GM04504 (cell line): Measurements from ENCODE around the gene CXCL16.

Experiments used
- DNase-seq: peaks from one replicate; pipeline ENCODE4 v3.0.0-alpha.2; 2012; ENCODE audit warnings: low read depth

CXCL16 gene

GRCh38 chr17:4739122-4740024 lies at the start of gene CXCL16, which contains the start of gene ZMYND15:
CXCL16 (minus strand) TSS chr17:4739928; CDS start chr17:4739339, 589 bp downstream.
ZMYND15 (plus strand) TSS chr17:4739833; CDS start chr17:4740549, 716 bp downstream.
- no peak for DNase-seq

- no peak for DNase-seq
Measured at GRCh38 chr17:4788807-4789700, 49.3 kb upstream of the CXCL16 start, which contains the start of gene GLTPD2. GLTPD2 (plus strand) TSS chr17:4788964; CDS start chr17:4789012, 48 bp downstream.

- DNase-seq, result no peak
Measured at GRCh38 chr17:4788159-4788806, 48.6 kb upstream of the CXCL16 start.

DNA sequence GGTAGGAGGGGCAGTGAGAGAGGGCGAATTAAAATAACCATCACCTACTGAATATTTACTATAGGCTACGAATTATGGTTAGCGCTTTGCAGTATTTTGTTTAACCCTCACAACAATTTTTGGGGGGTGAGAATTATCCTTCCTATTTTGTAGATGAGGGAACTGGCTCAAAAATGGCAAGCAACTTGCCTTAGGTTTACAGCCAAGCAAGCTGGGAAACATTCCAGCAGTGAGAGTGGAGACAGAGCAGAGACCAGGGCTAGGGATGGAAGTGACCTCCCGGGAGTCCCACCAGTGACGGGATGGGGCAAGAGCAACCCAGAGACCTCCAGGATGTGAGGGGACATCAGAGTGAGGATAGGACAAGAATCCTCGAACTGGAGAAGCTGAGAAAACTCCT lies 46.8 kb upstream of the CXCL16 start:
- no peak for DNase-seq

- no peak for DNase-seq
Measured at GRCh38 chr17:4786106-4786511, 46.4 kb upstream of the CXCL16 start, which contains the start of gene VMO1. VMO1 (minus strand) TSS chr17:4786364; CDS start chr17:4786352, 12 bp downstream.

- DNase-seq, result no peak
Measured at GRCh38 chr17:4785311-4786105, 45.8 kb upstream of the CXCL16 start.

- DNase-seq, result no peak
Measured at GRCh38 chr17:4782652-4783051, 42.9 kb upstream of the CXCL16 start.

- DNase-seq, result no peak
Measured at GRCh38 chr17:4780325-4780955, 40.7 kb upstream of the CXCL16 start.

- no peak for DNase-seq
Measured at GRCh38 chr17:4777969-4778760, 38.4 kb upstream of the CXCL16 start.

DNA sequence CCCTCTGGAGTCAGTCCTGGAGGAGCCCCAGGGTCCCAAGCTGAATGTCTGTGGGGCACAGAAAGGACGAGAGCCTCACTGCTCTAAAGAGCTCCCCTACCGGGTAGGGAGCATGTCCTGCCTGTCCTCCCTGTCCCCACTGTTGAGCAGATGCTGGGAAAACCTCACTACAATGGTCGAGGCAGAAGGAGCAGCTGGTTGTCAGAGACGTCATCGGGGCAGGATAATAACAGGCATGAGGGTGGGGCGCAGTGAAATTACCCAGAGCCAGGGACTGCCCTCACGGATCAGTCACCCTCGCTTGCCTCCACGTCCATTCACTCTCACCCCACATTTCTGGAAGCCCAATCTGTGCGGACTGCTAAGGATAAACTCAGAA lies 32.5 kb upstream of the CXCL16 start:
- DNase-seq, result no peak

DNA sequence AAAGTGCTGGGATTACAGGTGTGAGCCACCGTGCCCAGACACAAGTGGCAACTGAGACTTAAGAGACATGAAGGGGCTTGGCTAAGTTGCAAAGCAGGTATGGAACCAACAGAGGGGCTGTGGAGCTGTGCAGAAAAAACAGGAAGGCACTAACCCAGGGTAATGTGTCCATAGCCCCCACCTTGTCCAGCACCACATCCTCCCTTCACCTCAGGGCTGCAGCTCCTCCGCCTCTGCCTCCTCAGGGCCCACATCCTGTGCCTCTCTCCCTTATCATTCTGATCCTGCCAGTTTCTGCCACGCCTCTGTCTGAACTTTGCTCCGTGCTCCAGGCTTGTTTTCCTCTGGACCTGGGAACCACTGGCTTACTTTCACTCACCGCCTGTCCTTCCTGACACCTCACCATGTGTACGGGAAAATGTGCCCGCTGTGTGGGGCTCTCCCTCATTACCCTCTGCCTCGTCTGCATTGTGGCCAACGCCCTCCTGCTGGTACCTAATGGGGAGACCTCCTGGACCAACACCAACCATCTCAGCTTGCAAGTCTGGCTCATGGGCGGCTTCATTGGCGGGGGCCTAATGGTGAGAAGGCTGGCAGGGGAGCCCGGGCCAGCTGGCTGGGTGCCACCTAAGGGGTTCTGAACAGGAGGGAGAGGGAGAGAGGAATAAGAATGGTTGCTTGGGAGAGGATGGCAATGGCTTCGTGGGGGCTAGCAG lies 31.9 kb upstream of the CXCL16 start, which contains the start of gene TM4SF5:
Gene TM4SF5 (plus strand): TSS at position 368 of the 716 bp plus-strand sequence. CDS start 37 bp downstream, at position 405.
- DNase-seq, result no peak

DNA sequence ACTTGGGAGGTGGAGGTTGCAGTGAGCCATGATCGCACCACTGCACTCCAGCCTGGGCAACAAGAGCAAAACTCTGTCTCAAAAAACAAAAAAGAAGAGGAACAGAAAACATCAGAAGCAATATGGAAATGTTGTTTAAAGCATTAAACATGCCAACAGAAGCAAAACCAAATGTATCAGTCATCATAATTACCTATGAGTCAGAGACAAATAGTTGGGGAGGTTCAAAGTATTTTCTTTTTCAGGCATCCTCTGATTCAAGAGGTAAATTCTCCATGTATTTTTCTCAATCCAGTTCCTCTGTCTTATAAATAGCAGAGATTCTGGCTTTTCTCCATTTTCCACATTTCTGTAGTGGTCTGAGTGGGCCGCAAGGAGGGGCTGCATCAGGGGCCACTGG lies 29.9 kb upstream of the CXCL16 start:
- DNase-seq, result no peak

- no peak for DNase-seq
Measured at GRCh38 chr17:4768298-4768697, 28.6 kb upstream of the CXCL16 start.

- DNase-seq, result no peak
Measured at GRCh38 chr17:4766723-4767122, 27.0 kb upstream of the CXCL16 start.

DNA sequence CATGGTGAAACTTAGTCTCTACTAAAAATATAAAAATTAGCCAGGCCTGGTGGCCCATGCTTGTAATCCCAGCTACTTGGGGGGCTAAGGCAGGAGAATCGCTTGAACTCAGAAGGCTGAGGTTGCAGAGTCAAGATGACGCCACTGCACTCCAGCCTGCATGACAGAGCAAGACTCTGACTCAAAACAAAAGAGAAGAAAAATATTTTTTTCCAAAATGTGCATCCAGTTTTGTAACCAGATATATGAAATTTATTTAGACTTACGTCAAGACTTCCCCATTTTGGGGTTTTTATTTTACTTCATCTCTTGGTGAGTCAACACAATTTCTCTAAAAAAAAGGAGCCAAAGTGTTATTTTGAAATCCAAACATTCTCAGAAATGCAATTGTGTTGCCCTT lies 26.5 kb upstream of the CXCL16 start:
- DNase-seq, result no peak

- DNase-seq, result no peak
Measured at GRCh38 chr17:4764595-4764994, 24.9 kb upstream of the CXCL16 start.

- no peak for DNase-seq
Measured at GRCh38 chr17:4759776-4760236, 20.1 kb upstream of the CXCL16 start.

DNA sequence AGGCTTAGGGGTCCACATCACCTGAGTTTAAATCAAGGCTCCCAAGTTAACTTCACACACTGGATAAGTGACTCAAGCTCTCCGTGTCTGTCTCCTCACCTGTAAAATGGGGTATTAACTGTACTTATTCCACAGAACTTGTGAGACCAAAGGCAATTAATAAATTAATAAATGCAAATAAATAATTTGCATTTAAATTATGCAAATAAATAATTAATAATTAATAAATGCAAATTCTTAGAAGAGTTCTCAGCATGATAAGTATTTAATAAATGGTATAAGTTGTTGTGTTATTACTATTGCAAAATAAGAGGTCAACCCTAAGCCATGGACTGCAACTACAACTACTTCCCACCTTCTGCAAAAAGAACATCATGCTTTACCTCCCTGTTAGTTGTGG lies 13.7 kb upstream of the CXCL16 start:
- DNase-seq, result no peak

DNA sequence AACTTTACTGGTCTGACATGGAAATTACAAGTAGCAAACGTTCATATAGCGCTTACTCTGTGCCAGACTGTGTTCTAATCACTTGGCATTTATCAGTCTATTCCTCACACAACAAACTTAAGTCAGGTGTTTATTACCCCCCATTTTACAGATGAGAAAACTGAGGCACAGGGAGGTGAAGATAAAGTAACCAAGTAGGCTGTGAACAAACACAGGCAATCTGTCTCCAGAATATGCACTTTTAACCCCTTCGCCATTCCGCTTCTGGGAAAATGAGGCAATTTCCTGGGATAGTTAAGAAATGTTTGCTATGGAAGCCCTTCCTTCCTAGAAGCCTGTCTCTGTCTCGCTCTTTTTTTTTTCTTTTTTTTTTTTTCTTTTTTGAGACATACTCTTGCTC lies 12.2 kb upstream of the CXCL16 start:
- DNase-seq, result no peak
